Mucosa of descending colon (tissue), 3 donors: ENCODE measurements around the gene PHLDB3. TPM values are rescaled to one million over a fixed set of nuclear protein-coding genes. Genes with fewer than 3 reads are reported as not detected.

ENCODE experiments used
- ATAC-seq: fragments of 200-7000 bp; cut with Tn5 transposase; one replicate; pipeline ENCODE4 v1.9.1; 2020; ENCODE audit warnings: mild to moderate bottlenecking, moderate library complexity
- DNase-seq, 3 donors: peaks; one replicate each; pipeline ENCODE4 v3.0.0-alpha.2; 2020
- H3K36me3 ChIP-seq: fragments of 200-600 bp; one replicate; pipeline ENCODE4 v1.8.0; 2021; ENCODE audit warnings: low read depth, mild to moderate bottlenecking
- H3K4me1 ChIP-seq: fragments of 200-600 bp; one replicate; pipeline ENCODE4 v1.8.0; 2021; ENCODE audit warnings: low read depth, mild to moderate bottlenecking
- H3K4me3 ChIP-seq: fragments of 200-600 bp; one replicate; pipeline ENCODE4 v1.8.0; 2021; ENCODE audit warnings: mild to moderate bottlenecking
- H3K9me3 ChIP-seq: fragments of 200-600 bp; one replicate; pipeline ENCODE4 v1.8.0; 2021; ENCODE audit warnings: mild to moderate bottlenecking
- CTCF ChIP-seq: fragments of 200-600 bp; IDR thresholded peaks from one replicate; pipeline ENCODE4 v1.8.0; 2022; ENCODE audit warnings: antibody characterized with exemption, mild to moderate bottlenecking
- intact Hi-C, 2 donors: fragments of 100-400 bp; cut with DNase I in 1 of 2; cut with micrococcal nuclease in 1 of 2; formaldehyde crosslinking; loops; one replicate each; pipeline versions ENCODE4 v1.11.0 to v1.11.1; 2022; cut with DNase I, micrococcal nuclease
- total RNA-seq, 3 donors: library from RNA; stranded (reverse); fragmentation: NEBNext Ultra II Directional in 2 of 3; extraction: Animal tissue kit (Norgen Biotek cat#: 25700) in 2 of 3; gene quantifications; one replicate each; pipeline versions ENCODE4 v1.2.1 to v1.2.4, GENCODE V29; 2021 to 2023
- donor health status: DM: no; HTN: no; CAD: no; lungs with moderate emphysema.
- donor health status: DM: no; HTN: no; CAD: no.
- donor health status: DM: no; HTN: yes; CAD: no.

PHLDB3 gene
- total RNA-seq, 3 donors from 2014 or later = 13.2 to 22.4 (median 21.3) TPM

GRCh38 chr19:43465468-43466120, 39.0 kb downstream of the PHLDB3 start, which contains the start of gene LYPD3:
Gene LYPD3 (minus strand): TSS chr19:43465608. CDS start chr19:43465571, 37 bp downstream.
- H3K4me3 ChIP-seq = no peak within 1 kb of the TSS
- no peaks in the 10 kb centered on the region for H3K9me3 ChIP-seq
- peaks cover 23% of the 10 kb centered on the region for H3K4me1 ChIP-seq
- intact Hi-C loops = no loop called here
- DNase-seq = peak; percentile 49 to 71 (median 71)
- TF ChIP-seq CTCF = no peak
- peak; percentile 15 for ATAC-seq
- H3K36me3 ChIP-seq = no peaks in the 10 kb centered on the region

GRCh38 chr19:43464134-43464775, 40.3 kb downstream of the PHLDB3 start:
- intact Hi-C loops = no loop called here
- Histone ChIP-seq H3K4me1 (peaks cover 23% of the 10 kb centered on the region), H3K9me3 (no peaks in the 10 kb centered on the region), H3K36me3 (no peaks in the 10 kb centered on the region), H3K4me3 (peak overlapping the region; percentile 26)
- ATAC-seq (peak; percentile 53), DNase-seq (peak; percentile 85 to 87 (median 86))
- TF ChIP-seq CTCF = no peak

- intact Hi-C loops = no loop called here
- Histone ChIP-seq H3K36me3 (no peaks in the 10 kb centered on the region), H3K4me1 (peaks cover 23% of the 10 kb centered on the region), H3K9me3 (no peaks in the 10 kb centered on the region), H3K4me3 (peak overlapping the region; percentile 26)
- ATAC-seq = peak; percentile 96
- peak; percentile 99 to 100 (median 100) for DNase-seq
- TF ChIP-seq CTCF = no peak
Observed at GRCh38 chr19:43463381-43464133, 41.0 kb downstream of the PHLDB3 start.

GRCh38 chr19:43462785-43463380, 41.7 kb downstream of the PHLDB3 start:
- Histone ChIP-seq H3K4me3 (no peak overlapping the region), H3K36me3 (no peaks in the 10 kb centered on the region), H3K4me1 (peaks cover 23% of the 10 kb centered on the region), H3K9me3 (no peaks in the 10 kb centered on the region)
- intact Hi-C loops = no loop called here
- no peak for TF ChIP-seq CTCF
- no peak for DNase-seq
- ATAC-seq = no peak

- H3K9me3 ChIP-seq = no peaks in the 10 kb centered on the region
- H3K36me3 ChIP-seq = no peaks in the 10 kb centered on the region
- H3K4me1 ChIP-seq = peaks cover 23% of the 10 kb centered on the region
- intact Hi-C loops = no loop called here
- no peak overlapping the region for H3K4me3 ChIP-seq
- TF ChIP-seq CTCF = no peak
- DNase-seq (no peak), ATAC-seq (no peak)
Observed at GRCh38 chr19:43462383-43462782, 42.2 kb downstream of the PHLDB3 start.
